NCI-H2227 (cell line): ENCODE data around the gene JAG1.

ENCODE experiments used
- DNase-seq: peaks from one replicate; lab custom pipeline; 2025; ENCODE audit not compliant: unreplicated experiment; lab: John Stamatoyannopoulos, UW

JAG1 gene

GRCh38 chr20:10699941-10700340 is 26.1 kb upstream of the JAG1 start:
- DNase-seq: no peak

- no peak for DNase-seq
Measured at GRCh38 chr20:10699489-10699888, 25.7 kb upstream of the JAG1 start.

GRCh38 chr20:10696650-10697049 is 22.9 kb upstream of the JAG1 start:
- DNase-seq: no peak

- DNase-seq: no peak
Measured at GRCh38 chr20:10689385-10689784, 15.6 kb upstream of the JAG1 start.

GRCh38 chr20:10687895-10688294 is 14.1 kb upstream of the JAG1 start:
- no peak for DNase-seq

- no peak for DNase-seq
Measured at GRCh38 chr20:10686356-10687133, 12.7 kb upstream of the JAG1 start.

- DNase-seq: no peak
Measured at GRCh38 chr20:10683537-10683936, 9.7 kb upstream of the JAG1 start.

GRCh38 chr20:10682939-10683338 is 9.1 kb upstream of the JAG1 start:
- DNase-seq: no peak

- no peak for DNase-seq
Measured at GRCh38 chr20:10681494-10681893, 7.7 kb upstream of the JAG1 start.

GRCh38 chr20:10680571-10680970 is 6.8 kb upstream of the JAG1 start:
- no peak for DNase-seq

- DNase-seq: no peak
Measured at GRCh38 chr20:10679269-10679668, 5.5 kb upstream of the JAG1 start.

GRCh38 chr20:10676518-10676917 is 2.7 kb upstream of the JAG1 start:
- DNase-seq: no peak

- DNase-seq: no peak
Measured at GRCh38 chr20:10675450-10675848, 1.6 kb upstream of the JAG1 start.

GRCh38 chr20:10674684-10675449 is 1.1 kb upstream of the JAG1 start:
- peak; percentile 81 for DNase-seq

GRCh38 chr20:10673176-10673841 is 490 bp downstream of the JAG1 start:
- DNase-seq: peak; percentile 67

GRCh38 chr20:10672624-10673127 is 1.1 kb downstream of the JAG1 start:
- DNase-seq: peak; percentile 56

GRCh38 chr20:10671919-10672623 is 1.7 kb downstream of the JAG1 start:
- DNase-seq: peak; percentile 51

- peak; percentile 58 for DNase-seq
Measured at GRCh38 chr20:10671221-10671918, 2.4 kb downstream of the JAG1 start.

- no peak for DNase-seq
Measured at GRCh38 chr20:10670501-10671220, 3.1 kb downstream of the JAG1 start.
